GM18861 (cell line): ENCODE results near the gene RPIA.
"Not testable (repeated sequence)": the region's sequence is repeated elsewhere in the genome, so short reads cannot be mapped to it uniquely, and the experiment has no call there.

Source experiments
- ATAC-seq: cut with Tn5 transposase; IDR thresholded peaks from one replicate; pipeline ENCODE4 v1.9.1; 2021; ENCODE audit not compliant: unreplicated experiment

The RPIA gene

GRCh38 chr2:88691339-88692183 lies at the start of gene RPIA:
TSS of gene RPIA (plus strand) at chr2:88691673. CDS start at chr2:88691699, 26 bp downstream.
- peak; percentile 98 for ATAC-seq

DNA sequence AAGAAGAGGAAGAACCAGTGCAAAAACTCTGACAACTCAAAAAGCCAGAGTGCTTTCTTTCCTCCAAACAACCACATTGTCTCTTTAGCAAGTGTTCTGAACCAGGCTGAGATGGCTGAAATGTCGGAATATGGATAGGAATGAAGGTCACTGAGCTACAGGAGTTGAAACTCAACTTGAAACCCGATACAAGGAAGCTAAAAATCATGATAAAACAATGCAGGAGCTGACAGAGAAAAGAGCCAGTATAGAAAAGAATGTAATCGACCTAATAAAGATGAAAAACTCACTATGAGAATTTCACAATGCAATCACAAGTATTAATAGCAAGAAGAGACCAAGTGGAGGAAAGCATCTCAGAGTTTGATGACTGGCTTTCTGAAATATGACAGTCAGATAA lies 49.2 kb upstream of the RPIA start:
- no peak for ATAC-seq

- ATAC-seq = not testable (repeated sequence)
Measured at GRCh38 chr2:88645291-88645882, 46.1 kb upstream of the RPIA start.

DNA sequence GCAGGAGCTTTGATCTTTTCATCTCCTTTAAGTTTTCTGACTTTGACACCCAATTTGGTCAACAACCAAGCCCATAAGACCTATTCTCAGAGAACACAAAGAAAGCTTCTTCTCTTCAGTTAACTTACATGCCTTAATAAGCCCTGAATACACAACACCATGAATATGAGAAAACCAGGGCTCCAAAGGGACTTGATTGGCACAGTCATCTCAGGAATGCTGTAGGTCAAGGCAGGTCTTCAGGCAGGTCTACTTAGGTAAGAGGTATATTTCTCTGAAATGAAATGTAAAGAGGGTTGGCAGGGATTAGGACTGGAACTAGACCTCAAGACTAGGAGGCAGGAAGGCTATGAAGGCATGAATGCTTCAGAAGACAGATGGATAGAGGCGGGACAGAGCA lies 39.8 kb upstream of the RPIA start:
- ATAC-seq = no peak

DNA sequence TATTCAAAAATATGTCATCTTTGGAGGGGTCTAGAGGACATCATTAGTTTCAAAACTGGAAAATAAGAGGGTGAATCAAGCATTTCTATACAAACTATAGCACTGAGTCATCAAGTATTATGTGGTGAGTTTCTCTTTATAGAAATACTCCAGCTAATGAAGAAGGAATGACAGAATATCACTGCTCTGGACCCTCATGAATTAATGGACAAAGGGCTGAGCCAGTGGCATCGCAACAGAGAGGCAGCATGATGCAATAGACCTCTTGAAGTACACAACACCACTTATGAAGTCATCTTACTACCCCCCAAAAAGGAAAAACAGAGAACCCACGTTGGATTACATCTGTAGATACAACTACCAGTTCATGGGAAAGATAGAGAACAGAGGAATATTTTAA lies 36.8 kb upstream of the RPIA start:
- no peak for ATAC-seq

DNA sequence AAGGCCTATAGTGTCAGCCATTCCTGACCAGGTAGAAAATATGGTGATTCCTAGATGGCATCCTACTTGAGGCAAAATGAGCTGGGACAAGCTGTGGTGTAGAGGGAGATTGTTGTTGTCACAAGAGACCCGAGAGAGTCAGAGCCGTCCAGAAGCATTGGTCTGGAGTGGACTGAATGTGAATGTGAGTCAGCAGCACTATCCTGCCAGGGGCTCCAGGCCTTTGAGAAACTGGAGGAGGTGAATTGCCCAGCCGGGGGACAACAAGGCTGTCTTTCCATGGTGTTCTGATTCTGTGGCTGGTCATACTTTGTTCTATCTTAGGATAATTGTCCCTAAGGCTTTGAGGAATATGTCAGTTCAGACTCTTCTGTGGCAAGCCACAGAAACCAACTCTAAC lies 34.8 kb upstream of the RPIA start:
- ATAC-seq = no peak

DNA sequence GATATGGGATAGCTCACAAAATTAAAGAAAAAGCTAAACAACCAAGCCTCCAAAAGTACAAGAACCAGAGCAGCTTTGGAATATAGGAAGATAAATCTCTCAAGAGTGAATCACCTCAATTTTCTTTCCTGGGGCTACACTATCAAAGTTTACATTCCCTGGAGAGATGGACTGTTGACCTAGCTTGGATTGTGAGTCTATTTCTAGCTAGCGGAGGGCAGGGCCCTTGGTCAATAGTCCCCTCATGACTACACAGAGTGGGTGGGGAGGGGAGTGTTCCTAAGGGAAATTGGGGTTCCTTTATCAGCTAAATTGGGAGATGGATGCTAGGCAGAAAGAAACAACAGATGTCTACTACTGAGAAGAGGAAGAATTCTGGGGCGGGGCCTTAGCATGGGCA lies 34.3 kb upstream of the RPIA start:
- ATAC-seq = no peak

GRCh38 chr2:88658326-88658725 lies 33.1 kb upstream of the RPIA start:
- ATAC-seq = no peak

DNA sequence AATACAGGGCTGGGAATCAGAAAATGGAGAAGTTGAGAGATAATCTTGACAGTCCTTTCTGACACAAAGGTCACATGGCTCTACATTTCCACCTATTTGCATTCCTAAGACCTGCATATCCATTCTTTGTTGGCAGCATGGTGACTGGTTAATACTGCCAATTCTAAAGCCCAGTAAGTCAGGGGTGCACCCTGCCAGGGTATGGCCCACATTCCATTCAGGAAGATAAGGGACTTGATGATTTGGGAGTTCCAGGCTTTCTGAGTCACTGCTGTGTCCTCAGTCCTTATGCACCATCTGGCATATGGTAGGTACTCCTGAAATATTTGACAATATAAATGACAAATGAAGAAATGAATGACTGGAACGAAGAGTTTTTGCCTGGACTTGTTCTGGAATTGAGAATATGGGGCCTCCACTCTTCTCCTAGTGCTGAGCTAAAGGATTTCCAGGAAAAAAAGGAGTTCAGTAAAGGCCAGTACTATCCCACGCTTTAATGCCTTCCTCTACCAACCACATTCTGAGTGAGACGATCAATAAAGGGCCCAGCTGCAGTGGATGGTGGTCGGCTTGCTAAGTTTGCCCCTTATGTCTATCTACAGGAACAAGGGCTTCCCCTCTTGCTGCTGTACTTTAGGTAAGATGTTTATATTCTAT lies 32.5 kb upstream of the RPIA start:
- no peak for ATAC-seq

DNA sequence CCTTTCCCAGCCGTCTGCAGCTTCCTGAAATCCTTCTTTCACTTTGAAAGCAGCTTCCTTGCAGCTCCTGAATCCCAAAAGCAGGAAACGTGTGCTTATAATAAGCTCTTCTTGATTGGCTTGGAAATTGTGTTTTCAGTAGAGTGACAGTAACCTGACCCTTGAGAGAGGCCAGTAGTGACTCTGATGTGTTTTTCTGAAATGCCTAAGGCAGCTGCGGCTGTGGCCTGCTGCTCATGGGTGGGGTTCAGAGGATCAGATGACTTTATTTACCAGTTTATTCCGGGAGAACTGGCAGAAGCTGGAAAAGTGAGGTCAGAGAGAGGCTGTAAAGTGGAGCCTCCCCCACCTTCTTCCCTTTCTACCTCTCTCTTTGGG lies 31.9 kb upstream of the RPIA start:
- no peak for ATAC-seq

GRCh38 chr2:88660622-88661021 lies 30.9 kb upstream of the RPIA start:
- ATAC-seq = no peak

DNA sequence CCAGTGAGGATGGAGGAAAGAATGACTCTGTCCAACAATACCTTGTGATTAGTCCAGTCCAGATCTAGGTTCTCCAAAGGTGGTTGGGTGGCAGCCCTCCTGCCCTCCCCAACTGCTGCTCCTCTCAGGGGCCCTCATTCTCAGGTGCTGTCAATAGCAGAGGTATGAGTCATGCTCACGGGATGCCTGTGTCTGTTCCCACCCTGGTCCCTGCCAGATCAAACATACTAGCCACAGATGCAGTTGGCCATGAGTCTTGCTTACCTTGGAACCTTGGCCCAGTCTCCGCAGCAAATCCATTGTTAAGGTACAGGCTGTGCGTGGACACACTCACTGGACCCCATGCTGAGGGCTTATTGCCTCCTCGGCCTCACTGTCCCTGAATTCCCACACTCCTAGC lies 24.9 kb upstream of the RPIA start:
- no peak for ATAC-seq

DNA sequence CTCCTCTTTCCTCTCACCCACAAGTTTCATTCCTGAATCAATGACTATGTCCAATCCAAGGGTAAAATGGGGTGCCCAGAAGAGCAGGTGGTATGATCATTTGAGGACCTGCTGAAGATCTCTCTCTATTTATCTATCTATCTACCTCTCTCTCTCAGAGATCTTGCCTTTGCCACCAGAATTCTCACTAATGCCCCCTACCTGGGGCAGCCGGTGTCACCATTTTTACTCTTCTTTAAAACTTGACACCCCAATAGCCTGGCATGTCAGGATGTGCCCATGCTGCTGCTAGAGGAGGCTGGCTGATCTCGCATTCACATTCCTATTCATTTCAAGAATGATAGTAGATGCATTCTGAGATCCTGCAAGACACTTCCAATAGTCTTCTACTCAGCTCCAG lies 24.3 kb upstream of the RPIA start:
- no peak for ATAC-seq

DNA sequence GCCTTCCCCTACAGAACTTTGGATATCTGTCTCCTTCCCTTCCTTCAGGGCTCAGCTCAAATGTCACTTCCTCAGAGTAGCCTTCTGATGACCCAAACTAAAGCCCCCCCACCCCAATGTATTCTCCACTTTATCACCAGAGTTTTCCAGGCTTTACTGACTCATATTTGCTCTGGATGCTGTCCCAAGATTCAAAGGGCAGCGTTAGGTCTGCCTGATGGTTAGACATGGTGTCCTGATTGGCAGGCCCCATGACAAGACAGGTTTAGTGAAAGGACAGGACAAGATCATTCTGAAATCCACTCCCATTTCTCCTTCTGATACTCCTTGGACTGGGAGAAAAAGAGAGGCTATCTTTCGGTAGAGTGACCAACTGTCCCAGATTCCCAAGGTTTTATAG lies 22.6 kb upstream of the RPIA start:
- no peak for ATAC-seq

- ATAC-seq = peak; percentile 83
Measured at GRCh38 chr2:88669482-88670214, 21.8 kb upstream of the RPIA start.

GRCh38 chr2:88671786-88672427 lies 19.6 kb upstream of the RPIA start:
- no peak for ATAC-seq

DNA sequence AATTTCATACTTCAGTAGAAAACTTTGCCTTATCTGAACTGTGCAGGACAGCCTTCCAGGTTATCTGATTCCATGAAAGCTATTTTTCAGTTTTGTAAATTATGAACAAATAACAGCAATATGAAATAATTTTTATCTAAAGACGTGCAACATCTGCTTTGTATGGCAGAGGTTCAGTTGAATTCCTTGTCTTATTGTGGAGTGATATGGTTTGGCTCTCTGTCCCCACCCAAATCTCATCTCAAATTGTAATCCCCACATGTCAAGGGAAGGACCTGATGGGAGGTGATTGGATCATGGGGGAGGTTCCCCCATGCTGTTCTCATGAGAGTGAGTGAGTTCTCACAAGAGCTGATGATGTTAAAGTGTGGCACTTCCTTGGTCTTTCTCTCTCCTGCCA lies 18.1 kb upstream of the RPIA start:
- ATAC-seq = no peak

- ATAC-seq = no peak
Measured at GRCh38 chr2:88680266-88680902, 11.1 kb upstream of the RPIA start.

DNA sequence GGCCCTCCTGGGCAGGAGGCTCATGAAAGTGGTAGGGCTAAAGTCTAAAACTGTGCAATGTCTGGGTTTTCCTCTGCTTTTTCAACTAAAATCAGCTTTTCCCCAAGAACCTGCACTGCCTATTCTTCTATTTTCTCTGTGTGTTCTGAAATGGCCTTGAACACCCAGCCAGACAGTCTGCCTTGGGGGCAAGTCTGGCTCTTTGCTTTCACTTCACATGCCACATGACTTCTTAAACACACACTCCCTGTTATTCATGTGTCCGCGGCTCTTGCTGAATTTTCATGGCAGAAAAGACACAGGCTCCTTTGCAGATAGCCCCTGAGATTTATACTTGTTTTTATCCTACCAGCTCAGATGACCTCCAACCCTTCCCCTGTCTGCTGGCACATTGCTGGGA lies 10.6 kb upstream of the RPIA start:
- no peak for ATAC-seq

- ATAC-seq = no peak
Measured at GRCh38 chr2:88683160-88684021, 8.1 kb upstream of the RPIA start.
